NT2/D1 (cell line): ENCODE measurements around the gene CHIC1.
"Not testable (repeated sequence)": the region's sequence is repeated elsewhere in the genome, so short reads cannot be mapped to it uniquely, and the experiment has no call there.

Source experiments
- DNase-seq: peaks from one replicate; pipeline ENCODE4 v3.0.0-alpha.2; 2011; ENCODE audit warnings: low read depth, low spot score
- H3K27me3 ChIP-seq: 2 replicates; pipeline ENCODE4 v1.6.0; 2011; ENCODE audit warnings: mild to moderate bottlenecking; ENCODE audit not compliant: insufficient read length, insufficient read depth
- H3K36me3 ChIP-seq: 2 replicates; pipeline ENCODE4 v1.6.1; 2011; ENCODE audit warnings: mild to moderate bottlenecking, low read length, mixed read lengths; ENCODE audit not compliant: insufficient read depth, insufficient read length
- H3K4me1 ChIP-seq: 2 replicates; pipeline ENCODE4 v1.5.1; 2011; ENCODE audit not compliant: insufficient read depth, insufficient read length
- H3K4me3 ChIP-seq: 2 replicates; pipeline ENCODE4 v1.5.1; 2011; ENCODE audit warnings: low read depth; ENCODE audit not compliant: insufficient read length
- H3K9ac ChIP-seq: 2 replicates; pipeline ENCODE4 v1.6.0; 2011; ENCODE audit warnings: low read depth; ENCODE audit not compliant: insufficient read length
- H3K9me3 ChIP-seq: 2 replicates; pipeline ENCODE4 v1.5.1; 2011; ENCODE audit warnings: mild to moderate bottlenecking, low read length; ENCODE audit not compliant: insufficient read depth
- SUZ12 ChIP-seq: IDR thresholded peaks from 2 replicates; pipeline ENCODE4 v1.6.1; 2011; ENCODE audit not compliant: insufficient read length, insufficient read depth; ENCODE audit errors: extremely low read depth
- YY1 ChIP-seq: IDR thresholded peaks from 2 replicates; pipeline ENCODE4 v1.6.1; 2011; ENCODE audit not compliant: insufficient read length, insufficient read depth
- ZNF274 ChIP-seq: IDR thresholded peaks from 2 replicates; pipeline ENCODE4 v1.6.1; 2011; ENCODE audit warnings: mild to moderate bottlenecking, low read depth, low read length

Gene CHIC1

DNA sequence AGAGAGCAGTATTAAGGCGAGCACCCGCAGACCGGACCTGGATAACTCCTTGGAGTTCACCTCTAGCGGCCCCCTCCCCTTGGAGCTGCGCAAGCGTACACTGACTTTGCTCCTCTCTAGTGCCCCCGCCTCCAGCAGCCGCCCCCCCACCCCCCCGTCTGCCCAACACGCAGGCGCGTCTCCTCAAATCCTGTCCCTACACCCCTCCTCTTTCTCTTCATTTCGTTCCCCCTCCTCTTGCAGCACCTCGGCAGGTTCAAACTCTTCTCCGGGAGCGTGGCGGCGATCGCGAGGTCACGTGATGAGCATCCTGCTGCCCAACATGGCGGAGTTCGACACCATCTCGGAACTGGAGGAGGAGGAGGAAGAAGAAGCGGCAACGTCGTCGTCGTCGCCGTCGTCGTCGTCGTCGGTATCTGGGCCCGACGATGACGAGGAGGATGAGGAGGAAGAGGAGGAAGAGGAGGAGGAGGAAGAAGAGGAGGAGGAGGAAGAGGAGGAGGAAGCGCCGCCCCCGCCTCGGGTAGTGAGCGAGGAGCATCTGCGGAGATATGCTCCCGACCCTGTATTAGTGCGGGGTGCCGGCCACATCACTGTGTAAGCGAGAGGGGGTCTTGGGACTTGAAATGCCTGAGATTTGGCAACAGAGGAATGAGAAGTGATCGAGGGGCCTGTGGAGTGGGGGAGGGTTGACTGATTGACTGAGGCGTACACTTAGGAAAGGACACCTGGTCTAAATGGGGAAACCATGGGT lies at the start of gene CHIC1:
Gene CHIC1, plus strand, starts transcription at position 214 of the 754 bp plus-strand sequence. Its CDS starts 88 bp downstream, at position 302.
- H3K4me1 ChIP-seq: no peaks in the 10 kb centered on the region
- peak; percentile 85 for DNase-seq
- TF ChIP-seq YY1 (peak; percentile 79), SUZ12 (no peak)
- peak within 1 kb of the TSS; percentile 81 for H3K4me3 ChIP-seq
- peaks cover 3% of the 10 kb centered on the region for H3K36me3 ChIP-seq
- peak within 1 kb of the TSS; percentile 88 for H3K9ac ChIP-seq
- H3K27me3 ChIP-seq: no peaks in the 10 kb centered on the region
- no peaks in the 10 kb centered on the region for H3K9me3 ChIP-seq

GRCh38 chrX:73522823-73523222 lies 40.2 kb upstream of the CHIC1 start:
- H3K27me3 ChIP-seq, H3K36me3 ChIP-seq, H3K4me1 ChIP-seq, H3K4me3 ChIP-seq, H3K9ac ChIP-seq, DNase-seq: not testable (repeated sequence)
- H3K9me3 ChIP-seq: peaks cover 24% of the 10 kb centered on the region; the same call in 1 of the 2 replicates

- no peak for DNase-seq
- H3K36me3 ChIP-seq: no peaks in the 10 kb centered on the region
- H3K9me3 ChIP-seq: peaks cover 29% of the 10 kb centered on the region; the same call in 1 of the 2 replicates
- H3K27me3 ChIP-seq: no peaks in the 10 kb centered on the region
- no peak overlapping the region for H3K9ac ChIP-seq
- no peak overlapping the region for H3K4me3 ChIP-seq
- TF ChIP-seq YY1 (no peak), ZNF274 (no peak), SUZ12 (no peak)
- no peaks in the 10 kb centered on the region for H3K4me1 ChIP-seq
These were observed 38.1 kb upstream of the CHIC1 start for GRCh38 chrX:73524906-73525305.

- Histone ChIP-seq H3K9me3 (peaks cover 29% of the 10 kb centered on the region; the same call in 1 of the 2 replicates), H3K9ac (no peak overlapping the region), H3K4me1 (no peaks in the 10 kb centered on the region), H3K4me3 (no peak overlapping the region), H3K36me3 (no peaks in the 10 kb centered on the region), H3K27me3 (no peaks in the 10 kb centered on the region)
- DNase-seq: peak; percentile 68
- TF ChIP-seq ZNF274: no peak
These were observed 36.9 kb upstream of the CHIC1 start for GRCh38 chrX:73525928-73526690.

- H3K4me1 ChIP-seq, DNase-seq: not testable (repeated sequence)
- H3K9me3 ChIP-seq: peaks cover 13% of the 10 kb centered on the region; the same call in 1 of the 2 replicates
These were observed 31.3 kb upstream of the CHIC1 start for GRCh38 chrX:73531655-73532054.

GRCh38 chrX:73556159-73556558 lies 6.8 kb upstream of the CHIC1 start:
- Histone ChIP-seq H3K9ac (no peak overlapping the region), H3K4me1 (no peaks in the 10 kb centered on the region), H3K4me3 (no peak overlapping the region), H3K36me3 (no peaks in the 10 kb centered on the region), H3K9me3 (no peaks in the 10 kb centered on the region), H3K27me3 (no peaks in the 10 kb centered on the region)
- no peak for TF ChIP-seq YY1
- DNase-seq: peak; percentile 25

More at GRCh38 chrX:73531655-73532054, 31.3 kb upstream of the CHIC1 start:
- H3K36me3 ChIP-seq, H3K9ac ChIP-seq, H3K27me3 ChIP-seq, H3K4me3 ChIP-seq: not testable (repeated sequence)

GRCh38 chrX:73561801-73562200 lies 1.2 kb upstream of the CHIC1 start:
- H3K9ac ChIP-seq: peak overlapping the region; percentile 38
- H3K36me3 ChIP-seq: no peaks in the 10 kb centered on the region
- no peaks in the 10 kb centered on the region for H3K4me1 ChIP-seq
- H3K4me3 ChIP-seq: peak overlapping the region; percentile 54
- DNase-seq: no peak
- TF ChIP-seq SUZ12 (no peak), YY1 (no peak), ZNF274 (no peak)
- H3K9me3 ChIP-seq: no peaks in the 10 kb centered on the region
- H3K27me3 ChIP-seq: no peaks in the 10 kb centered on the region
